ENCODE results near the gene SLX4IP.

The SLX4IP gene

GRCh38 chr20:10591946-10592521 is 156.9 kb downstream of the SLX4IP start:
- Histone ChIP-seq H3K4me3 (no peak overlapping the region), H3K36me3 (ENCODE audit: insufficient read depth, low read length) (no peaks in the 10 kb centered on the region), H3K9ac (ENCODE audit: insufficient read length) (no peak overlapping the region), H3K27ac (no peak overlapping the region), H3K9me3 (ENCODE audit: low read depth, low read length) (no peaks in the 10 kb centered on the region)
- TF ChIP-seq EZH2 (IDR thresholded peaks at IDR 0.05) (no peak), FOXP2 (optimal IDR thresholded peaks at IDR 0.05; ENCODE audit: control extremely low read depth, extremely low read length, insufficient read depth) (no peak), POLR2AphosphoS5 (IDR thresholded peaks at IDR 0.05; ENCODE audit: borderline replicate concordance, low read depth, low read length) (no peak)
- no peak for DNase-seq (ENCODE audit: low read depth, low spot score)

GRCh38 chr20:10594296-10594868 is 159.3 kb downstream of the SLX4IP start:
- TF ChIP-seq POLR2AphosphoS5 (IDR thresholded peaks at IDR 0.05; ENCODE audit: borderline replicate concordance, low read depth, low read length), result no peak
- TF ChIP-seq FOXP2 (optimal IDR thresholded peaks at IDR 0.05; ENCODE audit: control extremely low read depth, extremely low read length, insufficient read depth), result no peak
- no peak for TF ChIP-seq EZH2 (IDR thresholded peaks at IDR 0.05)
- DNase-seq (ENCODE audit: low read depth, low spot score), result no peak

GRCh38 chr20:10595266-10595665 is 160.2 kb downstream of the SLX4IP start:
- TF ChIP-seq EZH2 (IDR thresholded peaks at IDR 0.05), result no peak
- TF ChIP-seq POLR2AphosphoS5 (IDR thresholded peaks at IDR 0.05; ENCODE audit: borderline replicate concordance, low read depth, low read length), result no peak
- no peak for TF ChIP-seq FOXP2 (optimal IDR thresholded peaks at IDR 0.05; ENCODE audit: control extremely low read depth, extremely low read length, insufficient read depth)
- peak overlapping the region; percentile 39; the same call in 1 of the 2 replicates for H3K27ac ChIP-seq
- DNase-seq (ENCODE audit: low read depth, low spot score), result no peak
- H3K9ac ChIP-seq (ENCODE audit: insufficient read length), result no peak overlapping the region
- H3K36me3 ChIP-seq (ENCODE audit: insufficient read depth, low read length), result no peaks in the 10 kb centered on the region
- no peaks in the 10 kb centered on the region for H3K9me3 ChIP-seq (ENCODE audit: low read depth, low read length)
- H3K4me3 ChIP-seq, result peak overlapping the region; percentile 41; the same call in 1 of the 2 replicates

More at GRCh38 chr20:10594296-10594868, 159.3 kb downstream of the SLX4IP start:
- Histone ChIP-seq H3K27ac (no peak overlapping the region), H3K9ac (ENCODE audit: insufficient read length) (no peak overlapping the region), H3K36me3 (ENCODE audit: insufficient read depth, low read length) (no peaks in the 10 kb centered on the region), H3K4me3 (no peak overlapping the region), H3K9me3 (ENCODE audit: low read depth, low read length) (no peaks in the 10 kb centered on the region)

- H3K27ac ChIP-seq, result no peak overlapping the region
- TF ChIP-seq FOXP2 (optimal IDR thresholded peaks at IDR 0.05; ENCODE audit: control extremely low read depth, extremely low read length, insufficient read depth), result no peak
- TF ChIP-seq POLR2AphosphoS5 (IDR thresholded peaks at IDR 0.05; ENCODE audit: borderline replicate concordance, low read depth, low read length), result no peak
- no peak for TF ChIP-seq EZH2 (IDR thresholded peaks at IDR 0.05)
- no peak overlapping the region for H3K9ac ChIP-seq (ENCODE audit: insufficient read length)
- H3K9me3 ChIP-seq (ENCODE audit: low read depth, low read length), result no peaks in the 10 kb centered on the region
- H3K4me3 ChIP-seq, result no peak overlapping the region
- H3K36me3 ChIP-seq (ENCODE audit: insufficient read depth, low read length), result 0 out of 2 replicates have a peak, but pooled peaks cover 5% of the 10 kb centered on the region
- DNase-seq (ENCODE audit: low read depth, low spot score), result no peak
Observed at GRCh38 chr20:10595985-10596384, 160.9 kb downstream of the SLX4IP start.

- TF ChIP-seq FOXP2 (optimal IDR thresholded peaks at IDR 0.05; ENCODE audit: control extremely low read depth, extremely low read length, insufficient read depth) (no peak), POLR2AphosphoS5 (IDR thresholded peaks at IDR 0.05; ENCODE audit: borderline replicate concordance, low read depth, low read length) (no peak), EZH2 (IDR thresholded peaks at IDR 0.05) (no peak)
- H3K4me3 ChIP-seq, result no peak overlapping the region
Observed at GRCh38 chr20:10596710-10597121, 161.6 kb downstream of the SLX4IP start.

GRCh38 chr20:10597637-10598036 is 162.5 kb downstream of the SLX4IP start:
- TF ChIP-seq POLR2AphosphoS5 (IDR thresholded peaks at IDR 0.05; ENCODE audit: borderline replicate concordance, low read depth, low read length), result no peak
- TF ChIP-seq FOXP2 (optimal IDR thresholded peaks at IDR 0.05; ENCODE audit: control extremely low read depth, extremely low read length, insufficient read depth), result no peak
- no peak for TF ChIP-seq EZH2 (IDR thresholded peaks at IDR 0.05)
- no peaks in the 10 kb centered on the region for H3K9me3 ChIP-seq (ENCODE audit: low read depth, low read length)
- H3K9ac ChIP-seq (ENCODE audit: insufficient read length), result no peak overlapping the region
- no peak overlapping the region for H3K4me3 ChIP-seq
- H3K36me3 ChIP-seq (ENCODE audit: insufficient read depth, low read length), result peaks cover 13% of the 10 kb centered on the region
- DNase-seq (ENCODE audit: low read depth, low spot score), result no peak
- no peak overlapping the region for H3K27ac ChIP-seq

More at GRCh38 chr20:10596710-10597121, 161.6 kb downstream of the SLX4IP start:
- H3K36me3 ChIP-seq (ENCODE audit: insufficient read depth, low read length), result peaks cover 10% of the 10 kb centered on the region
- H3K9me3 ChIP-seq (ENCODE audit: low read depth, low read length), result no peaks in the 10 kb centered on the region
- H3K27ac ChIP-seq, result no peak overlapping the region
- no peak for DNase-seq (ENCODE audit: low read depth, low spot score)
- no peak overlapping the region for H3K9ac ChIP-seq (ENCODE audit: insufficient read length)

GRCh38 chr20:10602221-10602871 is 167.2 kb downstream of the SLX4IP start:
- H3K4me3 ChIP-seq, result no peak overlapping the region
- TF ChIP-seq FOXP2 (optimal IDR thresholded peaks at IDR 0.05; ENCODE audit: control extremely low read depth, extremely low read length, insufficient read depth) (no peak), POLR2AphosphoS5 (IDR thresholded peaks at IDR 0.05; ENCODE audit: borderline replicate concordance, low read depth, low read length) (no peak), EZH2 (IDR thresholded peaks at IDR 0.05) (no peak)
- no peak overlapping the region for H3K9ac ChIP-seq (ENCODE audit: insufficient read length)
- H3K36me3 ChIP-seq (ENCODE audit: insufficient read depth, low read length), result peaks cover 13% of the 10 kb centered on the region
- no peak for DNase-seq (ENCODE audit: low read depth, low spot score)
- no peaks in the 10 kb centered on the region for H3K9me3 ChIP-seq (ENCODE audit: low read depth, low read length)
- H3K27ac ChIP-seq, result no peak overlapping the region

- H3K4me3 ChIP-seq, result no peak overlapping the region
- no peak overlapping the region for H3K9ac ChIP-seq (ENCODE audit: insufficient read length)
- DNase-seq (ENCODE audit: low read depth, low spot score), result no peak
- H3K27ac ChIP-seq, result no peak overlapping the region
- peaks cover 13% of the 10 kb centered on the region for H3K36me3 ChIP-seq (ENCODE audit: insufficient read depth, low read length)
- TF ChIP-seq POLR2AphosphoS5 (IDR thresholded peaks at IDR 0.05; ENCODE audit: borderline replicate concordance, low read depth, low read length) (no peak), FOXP2 (optimal IDR thresholded peaks at IDR 0.05; ENCODE audit: control extremely low read depth, extremely low read length, insufficient read depth) (no peak), EZH2 (IDR thresholded peaks at IDR 0.05) (no peak)
- no peaks in the 10 kb centered on the region for H3K9me3 ChIP-seq (ENCODE audit: low read depth, low read length)
Observed at GRCh38 chr20:10603378-10603777, 168.3 kb downstream of the SLX4IP start.

All from SK-N-MC (cell line).